ENCODE results near the gene GPS1. TPM values are rescaled to one million over a fixed set of nuclear protein-coding genes. Genes with fewer than 3 reads are reported as not detected.
A peak's percentile ranks its signal among the peaks of the same experiment; 100 is the strongest.

GPS1 gene
- total and polyA plus RNA-seq, 2 experiments from 2014 or later: 136 to 242 TPM

DNA sequence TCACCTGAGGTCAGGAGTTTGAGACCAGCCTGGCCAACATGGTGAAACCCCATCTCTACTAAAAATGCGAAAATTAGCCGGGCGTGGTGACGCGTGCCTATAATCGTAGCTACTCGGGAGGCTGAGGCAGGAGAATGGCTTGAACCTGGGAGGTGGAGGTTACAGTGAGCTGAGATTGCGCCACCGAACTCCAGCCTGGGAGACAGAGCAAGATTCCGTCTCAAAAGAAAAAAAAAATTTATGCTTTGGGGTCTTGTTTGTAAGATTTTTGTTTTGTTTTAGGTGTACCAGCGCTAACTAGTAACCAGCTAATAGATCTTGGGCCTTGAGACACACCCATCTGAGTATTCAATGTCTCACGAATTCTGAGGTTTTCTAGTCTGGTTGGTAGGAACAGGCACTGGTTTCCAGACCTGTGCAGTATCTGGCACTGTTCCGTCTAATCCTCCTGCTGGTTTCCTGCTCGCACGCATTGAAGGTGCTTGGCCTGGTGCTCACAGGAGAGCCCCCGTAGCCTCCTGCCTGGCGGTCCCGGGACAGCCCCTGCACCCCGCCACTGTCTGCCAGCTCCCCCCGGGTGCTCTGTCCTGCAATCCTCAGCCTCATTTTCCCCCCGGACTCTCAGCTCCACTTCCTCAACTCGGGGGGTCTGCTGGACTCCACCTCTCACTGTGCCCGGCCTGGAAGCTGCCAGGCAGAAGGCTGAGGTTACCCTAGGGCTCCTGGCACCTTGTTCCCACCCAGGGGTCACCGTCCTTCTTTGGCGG, 24.5 kb downstream of the GPS1 start:
- Histone ChIP-seq H3K79me2 (replicated peaks; ENCODE audit: insufficient read depth) (no peaks in the 10 kb centered on the region), H3K4me2 (no peak overlapping the region), H3K36me3 (ENCODE audit: insufficient read depth) (peaks cover 10% of the 10 kb centered on the region; the same call in 1 of the 2 replicates), H3K27me3 (ENCODE audit: insufficient read depth) (no peaks in the 10 kb centered on the region; the same call in 1 of the 2 replicates), H3K9me2 (ENCODE audit: insufficient read depth) (no peaks in the 10 kb centered on the region), H3K4me1 (ENCODE audit: insufficient read depth) (no peaks in the 10 kb centered on the region), H3K4me3 (no peak overlapping the region), H3K27ac (ENCODE audit: low read depth) (0 out of 2 replicates have a peak overlapping the region, but pooled peaks have one; percentile 55), H3F3A (replicated peaks; ENCODE audit: low read depth) (peaks cover 20% of the 10 kb centered on the region), H4K20me1 (replicated peaks; ENCODE audit: insufficient read depth) (peaks cover 8% of the 10 kb centered on the region; the same call in 1 of the 2 replicates), H2AFZ (no peak overlapping the region)
- Mint-ChIP-seq H3K4me1 (peaks cover 3% of the 10 kb centered on the region), H3K27me3 (ENCODE audit: insufficient read depth, low read depth, poor library complexity) (peaks cover 31% of the 10 kb centered on the region), H3K9me3 (no peaks in the 10 kb centered on the region; the same call in 1 of the 3 replicates), H3K27ac (no peak overlapping the region), H3K4me3 (no peak overlapping the region), H3K36me3 (ENCODE audit: low read depth) (peaks cover 26% of the 10 kb centered on the region)
- ATAC-seq (peak; percentile 3; the same call in 1 of the 3 replicates), DNase-seq (ENCODE audit: low spot score) (no peak)
- no peak for TF ChIP-seq NANOG (IDR thresholded peaks at IDR 0.05; ENCODE audit: borderline replicate concordance)
- no peak for TF ChIP-seq CREB1 (CRISPR knock-in tag; IDR thresholded peaks at IDR 0.05; ENCODE audit: low read depth)
- peak; percentile 7; the same call in 1 of the 2 replicates for TF ChIP-seq POLR2AphosphoS5 (IDR thresholded peaks at IDR 0.05; ENCODE audit: low read depth)

GRCh38 chr17:82076785-82077591, 25.3 kb downstream of the GPS1 start:
- peaks cover 3% of the 10 kb centered on the region for H3K4me1 Mint-ChIP-seq

DNA sequence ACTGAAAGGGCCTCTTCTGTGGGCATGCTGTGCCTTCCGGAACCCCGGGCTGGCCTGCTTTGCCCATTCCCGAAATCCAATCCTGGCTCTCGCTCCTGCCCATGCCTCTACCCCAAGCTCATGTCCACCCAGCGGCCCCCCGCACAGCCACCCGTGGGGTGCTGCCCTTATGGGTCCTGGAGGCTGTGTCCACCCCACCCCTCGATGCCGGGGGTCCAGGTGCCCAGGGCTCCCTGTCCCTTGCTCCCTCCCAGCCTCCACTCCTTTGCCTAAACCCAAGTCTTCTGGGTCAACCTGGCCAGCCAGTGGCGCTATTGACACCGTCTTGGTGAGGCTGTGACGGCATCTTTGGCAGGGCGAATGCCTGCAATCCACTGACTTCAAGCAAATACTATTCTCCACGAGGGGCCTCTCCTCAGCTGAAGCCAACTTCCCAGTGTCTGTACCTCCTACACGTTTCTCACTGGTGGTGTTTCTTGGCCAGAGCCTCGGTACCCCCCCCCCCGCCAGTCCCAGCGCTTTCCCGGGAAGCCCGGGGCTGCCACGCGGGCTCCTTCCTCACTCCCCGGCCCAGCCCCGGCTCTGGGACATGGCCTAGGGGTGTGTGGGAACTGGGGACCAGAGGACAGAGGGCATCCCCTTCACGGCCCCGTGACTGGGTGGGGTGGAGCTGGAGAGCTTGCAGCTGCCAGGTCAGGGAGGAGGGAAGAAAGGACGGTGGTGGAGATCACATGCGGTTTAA, 26.1 kb downstream of the GPS1 start:
- Mint-ChIP-seq H3K27me3 (ENCODE audit: insufficient read depth, low read depth, poor library complexity) (peaks cover 30% of the 10 kb centered on the region), H3K27ac (peak overlapping the region; percentile 46; the same call in 1 of the 2 replicates), H3K4me3 (no peak overlapping the region; the same call in 2 of the 3 replicates), H3K4me1 (peaks cover 3% of the 10 kb centered on the region), H3K9me3 (no peaks in the 10 kb centered on the region; the same call in 1 of the 3 replicates), H3K36me3 (ENCODE audit: low read depth) (peaks cover 33% of the 10 kb centered on the region)
- Histone ChIP-seq H3K79me2 (replicated peaks; ENCODE audit: insufficient read depth) (no peaks in the 10 kb centered on the region), H3K36me3 (ENCODE audit: insufficient read depth) (peaks cover 10% of the 10 kb centered on the region; the same call in 1 of the 2 replicates), H3K27ac (ENCODE audit: low read depth) (0 out of 2 replicates have a peak overlapping the region, but pooled peaks have one; percentile 50), H3F3A (replicated peaks; ENCODE audit: low read depth) (peaks cover 20% of the 10 kb centered on the region), H3K27me3 (ENCODE audit: insufficient read depth) (no peaks in the 10 kb centered on the region; the same call in 1 of the 2 replicates), H3K4me1 (ENCODE audit: insufficient read depth) (no peaks in the 10 kb centered on the region), H2AFZ (no peak overlapping the region), H3K4me2 (no peak overlapping the region), H3K4me3 (no peak overlapping the region), H4K20me1 (replicated peaks; ENCODE audit: insufficient read depth) (peaks cover 8% of the 10 kb centered on the region; the same call in 1 of the 2 replicates), H3K9me2 (ENCODE audit: insufficient read depth) (no peaks in the 10 kb centered on the region)
- TF ChIP-seq CTCF (conservative IDR thresholded peaks at IDR 0.05; ENCODE audit: low read depth in 2 of 2) (peak; percentile 16 to 56; a peak in 3 of 4 replicates), NANOG (IDR thresholded peaks at IDR 0.05; ENCODE audit: borderline replicate concordance) (no peak), JUNB (IDR thresholded peaks at IDR 0.05; ENCODE audit: unreplicated experiment) (no peak)
- ATAC-seq (peak; percentile 17), DNase-seq (ENCODE audit: low spot score) (peak; percentile 72)

More at GRCh38 chr17:82076785-82077591, 25.3 kb downstream of the GPS1 start:
- Mint-ChIP-seq H3K9me3 (no peaks in the 10 kb centered on the region; the same call in 1 of the 3 replicates), H3K4me3 (no peak overlapping the region), H3K36me3 (ENCODE audit: low read depth) (peaks cover 28% of the 10 kb centered on the region), H3K27ac (no peak overlapping the region), H3K27me3 (ENCODE audit: insufficient read depth, low read depth, poor library complexity) (peaks cover 31% of the 10 kb centered on the region)
- peak; percentile 65 for DNase-seq (ENCODE audit: low spot score)
- Histone ChIP-seq H4K20me1 (replicated peaks; ENCODE audit: insufficient read depth) (peaks cover 8% of the 10 kb centered on the region; the same call in 1 of the 2 replicates), H3K4me1 (ENCODE audit: insufficient read depth) (no peaks in the 10 kb centered on the region), H3F3A (replicated peaks; ENCODE audit: low read depth) (peaks cover 20% of the 10 kb centered on the region), H3K9me2 (ENCODE audit: insufficient read depth) (no peaks in the 10 kb centered on the region), H3K79me2 (replicated peaks; ENCODE audit: insufficient read depth) (no peaks in the 10 kb centered on the region), H3K4me3 (no peak overlapping the region), H3K27me3 (ENCODE audit: insufficient read depth) (no peaks in the 10 kb centered on the region; the same call in 1 of the 2 replicates), H3K4me2 (no peak overlapping the region), H3K36me3 (ENCODE audit: insufficient read depth) (peaks cover 10% of the 10 kb centered on the region; the same call in 1 of the 2 replicates), H3K27ac (ENCODE audit: low read depth) (peak overlapping the region; percentile 55; the same call in 1 of the 2 replicates), H2AFZ (no peak overlapping the region)
- 0 out of 2 replicates have a peak, but pooled peaks have one; percentile 7 for TF ChIP-seq POLR2AphosphoS5 (IDR thresholded peaks at IDR 0.05; ENCODE audit: low read depth)
- TF ChIP-seq NANOG (IDR thresholded peaks at IDR 0.05; ENCODE audit: borderline replicate concordance): no peak
- peak; percentile 50 for ATAC-seq
